HG02798 (cell line): Measurements from ENCODE around the gene STUM.
A peak's percentile ranks its signal among the peaks of the same experiment; 100 is the strongest.

Experiments
- ATAC-seq: cut with Tn5 transposase; IDR thresholded peaks from one replicate; pipeline ENCODE4 v1.9.1; 2021; ENCODE audit warnings: mild to moderate bottlenecking; ENCODE audit not compliant: unreplicated experiment, poor library complexity

STUM gene

DNA sequence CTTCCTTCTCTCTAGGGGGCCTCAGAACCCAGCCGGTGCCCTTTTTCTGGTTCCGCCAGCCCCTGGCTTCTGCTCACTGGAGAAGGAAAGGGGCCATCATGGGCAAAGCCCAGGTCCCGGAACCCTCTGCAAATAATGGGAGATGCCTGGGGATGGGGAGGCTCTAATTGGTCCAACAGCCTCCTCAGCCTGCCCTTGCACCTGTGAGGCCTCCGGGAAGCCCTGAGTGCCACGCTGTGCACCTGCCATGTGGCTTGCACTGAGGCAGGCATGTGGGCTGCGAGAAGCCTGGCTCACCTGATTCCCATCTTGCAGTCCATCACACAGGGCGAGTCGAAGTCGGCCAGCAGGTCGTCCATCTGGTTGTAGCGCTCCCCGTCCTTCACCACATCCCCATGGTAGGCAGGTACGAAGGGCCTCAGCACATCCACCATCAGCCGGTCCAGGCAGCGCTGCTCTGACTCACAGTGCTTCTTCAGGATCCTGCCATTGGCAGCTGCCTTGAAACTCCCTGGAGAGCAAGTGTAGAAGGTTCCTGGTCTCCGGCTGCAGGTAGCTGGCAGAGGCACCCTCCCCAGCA, 98.4 kb downstream of the STUM start:
- no peak for ATAC-seq

DNA sequence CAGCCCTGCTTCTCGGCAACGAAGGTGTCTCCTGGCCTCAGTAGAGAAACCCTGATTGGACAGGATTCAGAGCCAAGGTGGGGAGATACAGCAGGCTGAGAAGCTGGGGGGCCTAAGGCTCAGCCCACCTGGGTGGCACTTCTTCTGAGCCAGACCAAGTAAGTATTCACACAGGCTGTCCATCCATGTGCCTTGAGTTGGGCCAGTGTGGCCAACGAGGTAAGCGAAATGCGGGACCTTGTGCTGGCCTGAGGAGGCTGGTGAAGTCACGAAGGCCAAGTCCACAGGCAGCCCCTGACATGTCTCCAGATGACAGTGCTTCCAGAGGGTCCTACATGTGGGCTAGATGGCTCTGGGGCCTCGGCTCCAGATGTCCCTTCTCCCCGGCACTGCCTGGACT, 99.2 kb downstream of the STUM start:
- no peak for ATAC-seq

DNA sequence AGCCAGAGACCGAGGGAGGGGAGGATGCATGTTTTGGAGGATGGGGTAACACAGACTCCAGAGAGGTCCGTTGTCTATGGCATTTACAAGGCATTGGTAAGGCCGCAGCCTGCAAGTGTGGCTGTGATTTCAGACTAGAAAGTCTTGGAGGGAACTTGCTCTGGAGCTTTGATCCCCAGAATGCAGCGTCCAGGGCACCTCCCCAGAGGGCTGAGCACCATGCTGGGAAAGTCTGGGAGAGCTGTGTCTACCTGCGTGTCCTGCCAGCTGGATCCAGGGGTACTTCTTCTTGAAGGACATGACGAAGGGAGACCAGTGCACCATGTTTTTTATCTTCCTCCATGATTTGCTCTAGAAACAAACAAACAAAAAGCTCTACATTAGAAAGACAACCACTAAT, 99.9 kb downstream of the STUM start:
- ATAC-seq, result no peak

DNA sequence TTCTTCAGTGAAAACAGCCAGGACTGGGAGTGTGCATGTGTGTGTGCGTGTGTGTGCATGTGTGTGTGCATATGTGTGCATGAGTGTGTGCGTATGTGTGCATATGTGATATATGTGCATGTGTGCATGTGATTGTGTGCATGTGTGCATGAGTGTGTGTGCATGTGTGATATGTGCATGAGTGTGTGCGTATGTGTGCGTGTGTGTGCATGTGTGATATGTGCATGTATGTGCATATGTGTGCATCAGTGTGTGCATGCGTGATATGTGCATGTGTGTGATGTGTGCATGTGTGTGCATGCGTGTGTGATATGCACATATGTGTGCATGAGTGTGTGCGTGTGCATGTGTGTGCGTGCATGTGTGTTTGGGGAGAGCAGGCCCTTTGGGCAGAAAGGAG, 100.7 kb downstream of the STUM start:
- ATAC-seq, result no peak

DNA sequence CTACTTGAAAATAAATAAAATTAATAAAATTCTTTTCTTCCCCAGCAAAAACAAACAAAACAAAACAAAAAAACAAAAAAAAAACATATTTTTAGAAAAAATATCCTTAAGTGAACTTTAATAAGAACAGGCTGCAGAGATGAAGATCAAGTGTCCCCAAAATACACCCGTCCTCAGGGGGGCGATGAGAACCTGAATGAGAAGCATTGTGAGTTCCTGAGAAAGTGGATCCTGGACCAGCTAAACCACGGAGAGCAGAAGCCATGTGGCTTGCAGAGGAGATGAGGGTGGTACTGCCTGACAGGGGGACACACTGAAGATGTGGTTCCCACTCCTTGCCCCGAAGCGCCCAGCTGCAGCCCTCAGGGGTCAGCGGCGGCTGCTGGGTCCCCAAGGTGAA, 101.2 kb downstream of the STUM start:
- ATAC-seq, result no peak

DNA sequence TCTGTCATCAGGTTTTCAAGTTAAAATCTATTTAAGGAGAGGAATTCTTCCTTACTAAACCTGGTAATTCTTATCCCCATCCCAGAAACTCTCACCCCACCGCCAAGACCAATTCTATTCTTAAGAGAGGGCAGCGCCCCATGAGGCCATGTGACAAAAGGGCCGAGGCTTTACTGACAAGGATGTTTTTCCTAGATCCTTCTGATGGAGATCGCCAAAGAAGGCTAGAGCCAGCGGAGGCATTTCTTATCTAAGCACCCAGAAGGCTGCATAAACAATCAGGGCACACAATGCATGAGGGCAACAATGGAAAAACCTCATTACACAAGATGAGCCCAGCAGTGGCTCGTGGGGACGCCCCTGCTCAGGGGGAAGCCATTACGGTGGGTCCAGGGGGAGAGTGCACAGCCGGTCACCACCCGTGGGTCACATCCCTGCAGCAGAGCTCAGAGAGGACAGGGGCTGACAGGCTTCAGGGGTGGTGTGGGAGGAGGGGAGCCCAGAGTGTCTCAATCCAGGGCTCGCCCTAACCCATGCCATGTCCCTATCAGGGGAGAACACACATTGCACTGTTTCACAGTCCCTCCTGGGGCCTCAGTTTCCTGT, 101.8 kb downstream of the STUM start:
- ATAC-seq, result no peak

DNA sequence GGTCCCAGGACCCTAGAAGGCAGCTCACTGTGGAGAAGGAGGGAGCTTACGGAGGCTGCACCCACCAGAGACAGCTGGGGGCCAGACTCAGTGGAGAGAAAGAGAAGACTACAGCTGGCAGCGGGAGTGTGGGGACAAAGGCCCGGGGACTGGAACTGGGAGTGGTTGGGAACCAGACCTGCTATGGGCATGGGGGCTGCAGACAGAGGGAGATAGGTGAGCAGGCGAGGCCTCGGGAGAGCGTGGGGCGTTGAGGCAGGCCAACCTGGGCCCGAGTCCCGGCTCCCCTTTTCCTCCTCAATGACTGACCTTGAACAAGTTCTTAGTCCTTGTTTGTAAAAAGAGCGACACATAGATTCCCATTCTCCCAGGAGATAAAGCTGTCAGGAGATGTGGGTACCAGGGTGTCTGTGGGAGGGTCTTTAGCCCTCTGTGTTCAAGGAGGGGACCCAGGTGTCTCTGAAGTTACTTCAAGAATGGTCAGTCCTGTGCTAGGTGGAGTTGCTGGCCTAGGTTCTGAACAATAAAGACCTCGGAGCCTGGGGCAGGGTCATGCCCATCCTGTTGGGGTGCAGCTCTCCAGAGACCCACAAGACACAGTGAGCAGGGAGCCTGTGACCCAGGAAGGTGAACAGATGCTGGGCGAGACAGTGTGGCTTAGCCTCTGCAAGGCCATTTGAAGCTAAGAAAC, 102.6 kb downstream of the STUM start:
- no peak for ATAC-seq

DNA sequence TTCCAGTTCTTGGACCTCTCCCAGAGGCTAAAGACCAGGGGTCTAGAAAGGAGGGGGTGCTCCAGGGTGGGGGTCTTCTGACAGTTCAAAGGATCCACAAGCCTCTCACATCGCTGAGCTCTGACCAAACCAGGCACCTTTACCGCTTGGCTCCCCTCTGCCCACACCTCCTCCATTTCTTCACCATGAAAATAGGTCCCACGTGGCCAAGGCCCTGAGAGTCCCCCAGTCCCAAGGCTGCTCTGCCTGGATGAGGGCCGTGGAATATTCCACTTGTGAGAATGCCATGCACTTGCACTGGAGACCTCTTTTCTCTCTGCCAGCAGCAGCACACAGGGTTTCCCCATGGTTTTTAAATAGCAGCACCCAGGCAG, 103.2 kb downstream of the STUM start:
- no peak for ATAC-seq

DNA sequence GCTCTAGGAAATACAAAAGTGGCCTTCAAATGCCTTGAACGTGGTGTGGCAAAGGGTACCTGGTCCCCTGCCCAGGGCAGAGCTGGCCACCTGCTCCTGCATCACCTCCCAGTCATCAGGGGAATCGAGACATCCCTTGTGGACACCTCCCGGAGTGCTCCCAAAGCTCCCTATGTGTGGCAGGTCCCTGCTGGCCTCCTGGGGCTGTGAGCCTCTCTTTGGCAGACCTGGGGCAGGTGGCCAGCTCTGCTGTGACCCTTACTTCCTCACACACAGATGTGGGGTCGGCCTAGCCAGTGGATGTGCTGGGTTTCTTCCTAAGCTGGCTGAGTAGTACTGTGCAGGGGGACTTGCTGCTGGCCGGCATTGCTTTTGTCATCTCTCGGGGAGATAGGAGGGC, 104.0 kb downstream of the STUM start:
- ATAC-seq, result no peak

DNA sequence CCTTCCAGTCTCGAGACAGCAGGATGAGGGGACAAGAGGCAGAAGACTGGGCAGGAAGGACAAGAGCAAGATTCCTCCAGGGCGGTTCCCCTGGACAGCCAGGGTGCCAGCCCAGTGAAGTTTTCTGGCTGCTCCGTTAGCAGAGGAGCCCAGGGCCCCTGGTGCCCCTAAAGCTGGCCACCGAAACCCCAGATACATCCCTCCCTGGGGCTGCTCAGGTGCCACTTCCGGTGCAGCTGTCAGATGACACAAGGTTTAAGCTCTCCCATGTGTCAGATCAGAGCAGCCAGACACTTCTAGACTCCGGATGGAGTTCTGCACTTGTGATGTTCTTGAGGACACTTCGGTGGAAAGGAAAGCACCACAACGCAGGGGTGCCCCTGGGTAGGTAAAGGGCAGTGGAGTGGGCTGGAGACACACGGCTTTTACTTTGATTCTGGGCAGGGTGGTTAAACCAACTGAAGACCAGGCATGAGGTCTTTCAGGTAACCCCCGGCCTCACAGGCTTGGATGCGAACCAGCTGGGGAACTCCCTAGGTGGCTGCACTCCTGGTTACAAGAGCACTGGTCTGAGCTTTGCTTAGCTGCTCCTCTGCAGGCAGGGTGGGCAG, 104.9 kb downstream of the STUM start:
- peak; percentile 76 for ATAC-seq

DNA sequence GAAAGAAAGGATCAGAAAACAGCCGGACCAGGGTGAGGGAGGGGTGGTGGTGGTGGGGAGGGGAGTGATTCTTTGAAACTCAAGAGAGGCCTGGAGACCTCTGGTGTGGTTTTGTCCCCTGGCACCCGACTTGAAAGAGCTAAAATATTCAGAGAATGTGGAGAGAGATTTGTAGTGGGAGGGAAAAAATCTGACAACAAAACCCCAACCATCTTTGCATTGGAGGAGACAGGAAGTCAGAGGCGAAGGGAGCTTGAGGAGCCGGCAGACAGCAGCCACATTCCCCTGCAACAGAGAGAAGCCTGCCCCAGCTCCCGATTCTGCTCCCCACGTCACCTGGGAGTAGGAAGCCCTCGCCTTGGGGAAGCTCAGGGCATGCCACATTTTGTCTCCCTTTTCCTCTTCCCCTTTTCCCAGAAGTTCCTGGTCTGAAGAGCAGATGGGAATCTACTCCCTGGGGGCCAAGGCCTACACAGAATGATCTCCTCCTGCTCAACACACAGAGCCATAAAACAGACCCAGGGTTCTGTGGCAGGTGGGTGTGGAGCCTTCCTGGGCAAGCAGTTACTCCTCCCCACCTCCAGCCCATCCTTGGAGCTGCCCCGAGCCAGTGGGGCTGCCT, 105.6 kb downstream of the STUM start:
- no peak for ATAC-seq

DNA sequence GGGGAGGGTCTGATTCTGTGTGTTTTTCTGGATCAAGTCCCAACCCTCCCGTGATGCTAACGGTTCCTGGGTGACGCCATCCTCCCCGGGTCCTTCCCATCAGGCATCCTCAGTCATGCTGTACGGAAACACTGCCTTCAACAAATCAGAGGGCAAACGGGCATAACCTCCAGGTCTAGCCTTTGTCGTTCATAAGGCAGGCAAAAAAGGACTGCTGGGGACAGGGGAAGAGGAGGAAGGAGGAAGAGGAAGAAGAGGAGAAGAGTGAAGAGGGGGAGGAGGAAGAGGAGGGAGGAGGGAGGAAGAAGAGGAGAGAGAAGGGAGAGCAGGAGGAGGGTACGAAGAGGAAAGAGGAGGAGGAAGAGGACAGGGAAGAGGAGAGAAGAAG, 106.1 kb downstream of the STUM start:
- ATAC-seq, result no peak

DNA sequence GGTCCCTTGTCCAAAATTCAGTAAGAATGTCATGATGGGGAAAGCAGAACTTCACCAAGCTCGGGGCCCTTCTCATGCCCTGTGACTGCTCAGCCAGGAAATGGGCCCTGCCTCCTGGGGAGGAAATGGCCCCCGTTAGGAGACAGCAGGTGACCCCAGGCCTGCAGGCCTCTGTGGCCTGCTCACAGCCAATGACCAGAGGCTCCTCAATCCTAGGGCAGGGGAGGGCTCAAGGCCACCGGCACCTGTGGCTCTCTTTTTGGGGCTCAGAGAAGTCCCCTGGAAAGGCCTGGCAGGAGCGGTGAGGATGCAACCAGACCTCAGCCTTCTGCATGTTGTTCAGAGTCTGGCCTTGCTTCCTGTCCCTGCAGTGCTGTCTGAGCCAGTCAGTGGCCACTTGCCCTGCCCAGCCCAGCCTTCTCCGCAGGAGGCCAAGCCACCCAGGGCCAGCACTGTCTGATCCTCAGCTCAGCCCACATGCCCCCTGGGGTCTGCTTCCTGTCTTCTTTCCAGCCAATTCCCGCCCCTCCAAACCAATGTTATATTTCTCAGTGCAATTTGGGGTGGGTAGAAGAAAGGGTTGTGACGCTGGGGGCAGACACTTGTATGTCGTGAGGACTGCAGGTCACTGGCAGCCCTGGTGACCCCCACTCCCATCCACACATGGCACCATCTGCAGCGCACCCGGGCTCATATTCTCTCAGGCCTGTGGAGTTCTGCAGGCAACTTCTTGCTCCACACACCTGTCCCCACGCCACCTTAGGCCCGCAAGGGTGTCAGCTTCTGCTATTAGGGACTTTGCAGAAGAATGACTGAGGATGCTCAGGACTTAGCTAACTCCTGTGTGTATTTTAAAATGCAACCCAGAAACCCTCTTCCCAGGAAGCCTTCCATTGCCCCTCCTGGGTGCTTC, 106.9 kb downstream of the STUM start:
- ATAC-seq, result no peak

DNA sequence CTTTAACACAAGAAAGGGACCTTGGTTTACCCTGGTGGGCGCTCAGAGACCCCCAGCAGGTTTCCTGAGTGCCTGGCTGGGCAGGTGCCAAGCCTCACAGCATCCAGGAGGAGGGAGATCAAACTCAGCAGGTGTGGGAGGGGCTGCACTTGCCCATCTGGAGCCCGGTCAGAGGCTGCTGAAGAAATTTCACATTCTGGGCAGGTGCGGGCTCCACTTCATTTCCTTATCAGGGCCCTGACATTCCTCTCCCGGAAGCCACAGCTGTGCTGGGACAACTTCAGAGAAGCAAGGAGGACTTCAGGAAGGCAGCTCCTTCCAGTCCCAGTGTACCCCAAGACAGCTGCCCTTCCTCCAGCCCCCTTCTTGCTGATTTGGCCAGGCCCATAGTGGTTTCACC, 107.6 kb downstream of the STUM start:
- no peak for ATAC-seq

DNA sequence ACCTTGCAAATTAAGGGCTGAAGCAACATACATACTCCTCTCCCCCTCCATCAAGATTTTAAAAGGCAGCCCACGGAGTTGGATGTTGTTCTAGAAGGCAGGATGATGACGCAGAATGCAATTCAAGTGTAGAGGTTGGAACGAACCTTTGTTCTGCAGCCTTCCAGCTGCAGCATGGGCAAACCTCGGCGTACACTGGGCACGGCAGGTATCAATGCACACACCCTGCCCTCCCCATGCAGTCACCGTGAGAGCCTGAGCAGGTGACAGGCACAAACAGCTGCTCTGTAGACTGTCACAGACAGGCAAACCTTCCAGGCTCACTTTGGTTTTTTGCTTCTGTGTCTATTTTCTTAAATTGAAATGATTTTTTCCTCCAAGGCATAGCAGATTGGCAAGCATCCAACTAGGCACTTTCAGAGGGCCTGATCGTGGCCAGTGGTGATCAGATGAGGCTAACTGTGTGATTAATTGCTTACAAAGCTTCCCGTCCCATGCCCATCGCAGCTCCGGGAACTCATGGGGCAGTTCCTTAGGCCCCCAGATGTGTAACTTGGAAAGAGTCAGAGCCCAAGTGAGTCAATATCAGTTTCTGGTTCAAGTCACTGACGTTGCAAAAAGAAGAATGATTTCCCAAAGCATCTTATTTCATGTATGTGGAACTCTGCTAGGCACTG, 108.2 kb downstream of the STUM start:
- ATAC-seq, result no peak

DNA sequence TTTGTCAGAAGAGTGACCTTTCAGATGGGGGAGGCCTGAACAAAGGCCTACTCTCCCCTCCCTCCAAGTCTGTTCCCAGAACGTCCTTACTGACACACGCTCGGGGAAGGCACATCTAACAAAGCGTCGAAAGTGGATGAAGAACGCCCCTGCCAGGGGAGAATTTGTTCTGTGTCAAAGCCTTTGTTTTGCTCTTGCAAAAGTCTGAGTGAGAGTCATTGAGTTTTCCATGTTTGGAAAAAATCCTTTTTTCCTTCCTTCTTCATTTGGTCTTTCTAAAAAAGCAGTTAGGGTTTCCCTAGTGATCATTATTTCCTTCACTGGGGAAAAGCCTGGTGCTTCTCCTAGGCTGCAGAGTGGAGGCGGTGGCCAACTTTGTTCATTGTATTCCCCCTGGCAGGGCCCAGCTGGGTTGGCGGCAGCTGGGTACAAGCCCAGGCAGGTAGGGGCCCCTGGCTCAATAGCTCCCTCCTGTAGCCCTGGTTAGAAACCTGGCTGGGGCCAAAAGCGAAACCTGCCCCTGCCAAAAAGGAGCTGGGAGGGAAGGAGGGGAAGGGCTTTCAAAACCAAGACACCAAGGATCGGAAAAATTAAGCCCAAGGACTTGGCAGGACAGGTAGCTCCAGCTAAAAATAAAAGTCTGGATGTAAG, 109.5 kb downstream of the STUM start:
- ATAC-seq, result no peak

DNA sequence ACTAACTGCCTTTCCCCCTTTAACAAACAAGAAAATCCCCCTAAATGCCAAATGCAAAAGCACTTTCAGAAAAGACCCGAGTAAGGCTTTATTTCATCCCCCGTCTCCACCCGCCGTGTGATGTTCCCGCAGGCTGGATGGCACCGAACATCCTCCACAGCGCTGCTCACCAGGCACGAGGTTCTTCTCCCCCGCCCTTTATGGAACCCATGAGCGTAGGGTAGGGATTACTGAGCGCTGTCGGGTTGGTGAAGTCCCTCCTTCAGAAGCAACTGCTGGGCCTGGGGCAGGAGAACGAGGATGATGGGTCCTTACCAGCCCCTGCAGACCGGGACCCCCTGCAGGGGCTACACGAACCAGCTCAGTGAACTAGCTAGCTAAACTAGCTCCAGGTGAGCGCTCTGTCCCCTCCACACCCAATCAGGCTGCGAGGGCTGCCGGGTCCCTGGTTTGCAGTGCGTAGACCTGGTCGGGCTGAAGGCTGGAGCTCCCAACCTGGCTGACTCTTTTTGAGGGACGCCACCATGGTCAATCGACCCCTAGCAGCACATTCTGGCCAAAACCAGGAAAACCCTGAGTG, 110.1 kb downstream of the STUM start:
- no peak for ATAC-seq
